Fibroblast of skin of right biceps (primary cell): ENCODE results near the gene INVS.
"Not testable (repeated sequence)": the region's sequence is repeated elsewhere in the genome, so short reads cannot be mapped to it uniquely, and the experiment has no call there.

Experiments used
- DNase-seq: peaks from one replicate; pipeline ENCODE4 v3.0.0-alpha.2; 2013

The INVS gene

GRCh38 chr9:100197553-100197952 is 98.5 kb downstream of the INVS start:
- DNase-seq = no peak

- no peak for DNase-seq
Observed at GRCh38 chr9:100202806-100203205, 103.8 kb downstream of the INVS start.

GRCh38 chr9:100204796-100205195 is 105.8 kb downstream of the INVS start:
- DNase-seq = peak; percentile 24

- DNase-seq = peak; percentile 75
Observed at GRCh38 chr9:100206899-100207298, 107.9 kb downstream of the INVS start.

GRCh38 chr9:100208673-100209072 is 109.6 kb downstream of the INVS start:
- DNase-seq = no peak

- no peak for DNase-seq
Observed at GRCh38 chr9:100211476-100211875, 112.4 kb downstream of the INVS start.

- DNase-seq = peak; percentile 84
Observed at GRCh38 chr9:100213730-100214477, 114.9 kb downstream of the INVS start.

- peak; percentile 33 for DNase-seq
Observed at GRCh38 chr9:100216178-100216787, 117.2 kb downstream of the INVS start.

GRCh38 chr9:100217536-100217935 is 118.5 kb downstream of the INVS start:
- DNase-seq = no peak

GRCh38 chr9:100219347-100219746 is 120.3 kb downstream of the INVS start:
- DNase-seq = no peak

GRCh38 chr9:100220936-100221335 is 121.9 kb downstream of the INVS start:
- DNase-seq = no peak

GRCh38 chr9:100221538-100221937 is 122.5 kb downstream of the INVS start:
- DNase-seq = no peak

GRCh38 chr9:100222674-100223073 is 123.6 kb downstream of the INVS start:
- peak; percentile 48 for DNase-seq

- no peak for DNase-seq
Observed at GRCh38 chr9:100227636-100228035, 128.6 kb downstream of the INVS start.

GRCh38 chr9:100228352-100228869 is 129.4 kb downstream of the INVS start:
- no peak for DNase-seq

GRCh38 chr9:100229136-100229535 is 130.1 kb downstream of the INVS start:
- DNase-seq = no peak

- DNase-seq = no peak
Observed at GRCh38 chr9:100229561-100229960, 130.5 kb downstream of the INVS start.

GRCh38 chr9:100236986-100237385 is 137.9 kb downstream of the INVS start:
- DNase-seq = not testable (repeated sequence)

- DNase-seq = no peak
Observed at GRCh38 chr9:100240512-100240911, 141.5 kb downstream of the INVS start.

GRCh38 chr9:100267211-100267610 is 168.2 kb downstream of the INVS start:
- DNase-seq = no peak

GRCh38 chr9:100268271-100268670 is 169.2 kb downstream of the INVS start:
- DNase-seq = no peak

- no peak for DNase-seq
Observed at GRCh38 chr9:100269656-100270055, 170.6 kb downstream of the INVS start.

GRCh38 chr9:100277166-100277979 is 178.3 kb downstream of the INVS start:
- DNase-seq = peak; percentile 86

GRCh38 chr9:100281066-100281465 is 182.0 kb downstream of the INVS start:
- DNase-seq = no peak
